ENCODE data around the gene NR5A2.

DNA sequence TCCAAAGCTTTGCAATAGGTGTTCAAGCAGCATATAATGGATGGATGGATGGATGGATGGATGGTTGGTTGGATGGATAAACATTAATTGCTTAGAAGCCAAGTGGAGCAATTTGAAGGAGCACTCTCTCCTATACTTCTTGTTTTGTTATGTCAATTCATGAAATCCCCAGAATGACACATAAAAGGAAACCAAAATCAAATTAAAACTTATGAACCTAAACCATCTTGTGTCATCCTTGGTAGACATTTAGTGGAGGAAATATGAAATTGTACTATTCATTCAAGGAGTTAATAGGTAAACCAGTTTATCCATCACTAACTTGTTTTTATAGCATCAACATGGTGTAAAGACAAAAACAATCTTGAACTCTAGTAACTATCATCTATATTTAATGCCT is 122.5 kb downstream of the NR5A2 start:
- TF ChIP-seq, protein P1, sequence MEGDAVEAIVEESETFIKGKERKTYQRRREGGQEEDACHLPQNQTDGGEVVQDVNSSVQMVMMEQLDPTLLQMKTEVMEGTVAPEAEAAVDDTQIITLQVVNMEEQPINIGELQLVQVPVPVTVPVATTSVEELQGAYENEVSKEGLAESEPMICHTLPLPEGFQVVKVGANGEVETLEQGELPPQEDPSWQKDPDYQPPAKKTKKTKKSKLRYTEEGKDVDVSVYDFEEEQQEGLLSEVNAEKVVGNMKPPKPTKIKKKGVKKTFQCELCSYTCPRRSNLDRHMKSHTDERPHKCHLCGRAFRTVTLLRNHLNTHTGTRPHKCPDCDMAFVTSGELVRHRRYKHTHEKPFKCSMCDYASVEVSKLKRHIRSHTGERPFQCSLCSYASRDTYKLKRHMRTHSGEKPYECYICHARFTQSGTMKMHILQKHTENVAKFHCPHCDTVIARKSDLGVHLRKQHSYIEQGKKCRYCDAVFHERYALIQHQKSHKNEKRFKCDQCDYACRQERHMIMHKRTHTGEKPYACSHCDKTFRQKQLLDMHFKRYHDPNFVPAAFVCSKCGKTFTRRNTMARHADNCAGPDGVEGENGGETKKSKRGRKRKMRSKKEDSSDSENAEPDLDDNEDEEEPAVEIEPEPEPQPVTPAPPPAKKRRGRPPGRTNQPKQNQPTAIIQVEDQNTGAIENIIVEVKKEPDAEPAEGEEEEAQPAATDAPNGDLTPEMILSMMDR (IDR thresholded peaks at IDR 0.05; ENCODE audit: poor library complexity), result no peak
- TF ChIP-seq EZH2 (IDR thresholded peaks at IDR 0.05; ENCODE audit: borderline replicate concordance), result no peak

Data from hepatocyte (in vitro differentiated cells).